Glutamatergic neuron (in vitro differentiated cells): ENCODE data around the gene LRRC4. TPM values are rescaled to one million over a fixed set of nuclear protein-coding genes. Genes with fewer than 3 reads are reported as not detected.

ENCODE experiments used
- DNase-seq: peaks from one replicate; pipeline ENCODE4 v3.0.0; 2022
- H3K27ac Mint-ChIP-seq: one replicate; pipeline ENCODE4 v1.8.0; 2020; ENCODE audit warnings: mild to moderate bottlenecking, mixed read lengths, inconsistent platforms; ENCODE audit not compliant: unreplicated experiment
- H3K27me3 Mint-ChIP-seq: one replicate; pipeline ENCODE4 v1.8.0; 2020; ENCODE audit warnings: mild to moderate bottlenecking, moderate library complexity, mixed read lengths, inconsistent platforms; ENCODE audit not compliant: unreplicated experiment
- H3K36me3 Mint-ChIP-seq: one replicate; pipeline ENCODE4 v1.8.0; 2020; ENCODE audit warnings: mild to moderate bottlenecking, mixed read lengths, inconsistent platforms; ENCODE audit not compliant: unreplicated experiment
- H3K4me1 Mint-ChIP-seq: one replicate; pipeline ENCODE4 v1.8.0; 2020; ENCODE audit warnings: mild to moderate bottlenecking, low read depth, mixed read lengths, inconsistent platforms; ENCODE audit not compliant: unreplicated experiment
- H3K4me3 Mint-ChIP-seq: one replicate; pipeline ENCODE4 v1.8.0; 2020; ENCODE audit warnings: mild to moderate bottlenecking, mixed read lengths, inconsistent platforms; ENCODE audit not compliant: unreplicated experiment
- H3K9me3 Mint-ChIP-seq: one replicate; pipeline ENCODE4 v1.8.0; 2020; ENCODE audit warnings: mild to moderate bottlenecking, moderate library complexity, mixed read lengths, inconsistent platforms; ENCODE audit not compliant: unreplicated experiment
- CTCF ChIP-seq: fragments of 200-600 bp; sonication (generic); IDR thresholded peaks from one replicate; pipeline ENCODE4 v1.5.0; 2021; ENCODE audit not compliant: partially characterized antibody, unreplicated experiment
- total RNA-seq: library from RNA; stranded (reverse); fragmentation: NEBNext Ultra II Directional; extraction: Animal tissue kit (Norgen Biotek cat#: 25700); gene quantifications from one replicate; pipeline ENCODE4 v1.2.1, GENCODE V29; 2021; ENCODE audit not compliant: unreplicated experiment

Gene LRRC4
- total RNA-seq, 1 donor from 2014 or later, result 60.0 TPM

GRCh38 chr7:128039544-128039953 lies 8.3 kb upstream of the LRRC4 start:
- Mint-ChIP-seq H3K4me3 (no peak overlapping the region), H3K9me3 (no peaks in the 10 kb centered on the region), H3K4me1 (peaks cover 22% of the 10 kb centered on the region), H3K27me3 (peaks cover 2% of the 10 kb centered on the region), H3K27ac (no peak overlapping the region), H3K36me3 (no peaks in the 10 kb centered on the region)
- DNase-seq, result no peak
- no peak for TF ChIP-seq CTCF

- DNase-seq, result no peak
- H3K4me1 Mint-ChIP-seq, result peaks cover 23% of the 10 kb centered on the region
- peaks cover 8% of the 10 kb centered on the region for H3K9me3 Mint-ChIP-seq
- no peak overlapping the region for H3K4me3 Mint-ChIP-seq
- peaks cover 4% of the 10 kb centered on the region for H3K27me3 Mint-ChIP-seq
- no peak for TF ChIP-seq CTCF
- no peak overlapping the region for H3K27ac Mint-ChIP-seq
- H3K36me3 Mint-ChIP-seq, result no peaks in the 10 kb centered on the region
These were observed 6.8 kb upstream of the LRRC4 start for GRCh38 chr7:128037880-128038619.

GRCh38 chr7:128037081-128037480 lies 5.8 kb upstream of the LRRC4 start:
- H3K36me3 Mint-ChIP-seq, result no peaks in the 10 kb centered on the region
- H3K27ac Mint-ChIP-seq, result no peak overlapping the region
- H3K4me1 Mint-ChIP-seq, result peaks cover 23% of the 10 kb centered on the region
- no peak overlapping the region for H3K4me3 Mint-ChIP-seq
- no peak for DNase-seq
- TF ChIP-seq CTCF, result peak; percentile 21
- H3K9me3 Mint-ChIP-seq, result peaks cover 9% of the 10 kb centered on the region
- peaks cover 6% of the 10 kb centered on the region for H3K27me3 Mint-ChIP-seq

- Mint-ChIP-seq H3K4me1 (peaks cover 20% of the 10 kb centered on the region), H3K27me3 (peaks cover 4% of the 10 kb centered on the region), H3K36me3 (no peaks in the 10 kb centered on the region), H3K9me3 (peaks cover 11% of the 10 kb centered on the region), H3K4me3 (no peak overlapping the region), H3K27ac (no peak overlapping the region)
- no peak for TF ChIP-seq CTCF
- DNase-seq, result no peak
These were observed 5.1 kb upstream of the LRRC4 start for GRCh38 chr7:128036226-128036940.

GRCh38 chr7:128035712-128036111 lies 4.5 kb upstream of the LRRC4 start:
- Mint-ChIP-seq H3K36me3 (no peaks in the 10 kb centered on the region), H3K9me3 (peaks cover 11% of the 10 kb centered on the region), H3K4me1 (peaks cover 18% of the 10 kb centered on the region), H3K27ac (no peak overlapping the region), H3K4me3 (no peak overlapping the region), H3K27me3 (peaks cover 4% of the 10 kb centered on the region)
- no peak for DNase-seq
- peak; percentile 65 for TF ChIP-seq CTCF
